GM21423 (cell line): ENCODE data around the gene PSMD9.
"Not testable (repeated sequence)": the region's sequence is repeated elsewhere in the genome, so short reads cannot be mapped to it uniquely, and the experiment has no call there.

Experiments
- ATAC-seq: cut with Tn5 transposase; IDR thresholded peaks from one replicate; pipeline ENCODE4 v1.9.1; 2021; ENCODE audit warnings: mild to moderate bottlenecking, moderate library complexity; ENCODE audit not compliant: unreplicated experiment

Gene PSMD9

GRCh38 chr12:121872546-121873215 lies 15.9 kb upstream of the PSMD9 start:
- no peak for ATAC-seq

GRCh38 chr12:121873216-121873569 lies 15.4 kb upstream of the PSMD9 start:
- no peak for ATAC-seq

GRCh38 chr12:121874071-121874470 lies 14.5 kb upstream of the PSMD9 start:
- no peak for ATAC-seq

GRCh38 chr12:121875582-121875981 lies 13.0 kb upstream of the PSMD9 start:
- no peak for ATAC-seq

GRCh38 chr12:121876080-121876447 lies 12.5 kb upstream of the PSMD9 start:
- not testable (repeated sequence) for ATAC-seq

- ATAC-seq = no peak
Observed at GRCh38 chr12:121883315-121883660, 5.3 kb upstream of the PSMD9 start.

- ATAC-seq = not testable (repeated sequence)
Observed at GRCh38 chr12:121885129-121885528, 3.5 kb upstream of the PSMD9 start.

GRCh38 chr12:121888083-121888477 lies 510 bp upstream of the PSMD9 start:
- no peak for ATAC-seq

- no peak for ATAC-seq
Observed at GRCh38 chr12:121889274-121889624, 659 bp downstream of the PSMD9 start.

GRCh38 chr12:121889661-121890060 lies 1.1 kb downstream of the PSMD9 start:
- ATAC-seq = not testable (repeated sequence)

- ATAC-seq = no peak
Observed at GRCh38 chr12:121892673-121893561, 4.3 kb downstream of the PSMD9 start.

GRCh38 chr12:121893961-121894460 lies 5.4 kb downstream of the PSMD9 start:
- ATAC-seq = no peak

GRCh38 chr12:121894633-121895032 lies 6.0 kb downstream of the PSMD9 start:
- ATAC-seq = no peak

- no peak for ATAC-seq
Observed at GRCh38 chr12:121898287-121898686, 9.7 kb downstream of the PSMD9 start.

GRCh38 chr12:121899590-121899989 lies 11.0 kb downstream of the PSMD9 start:
- ATAC-seq = no peak

- ATAC-seq = no peak
Observed at GRCh38 chr12:121903202-121903601, 14.6 kb downstream of the PSMD9 start.

GRCh38 chr12:121905746-121906145 lies 17.2 kb downstream of the PSMD9 start:
- no peak for ATAC-seq

- no peak for ATAC-seq
Observed at GRCh38 chr12:121908702-121909101, 20.1 kb downstream of the PSMD9 start.

- ATAC-seq = no peak
Observed at GRCh38 chr12:121911824-121912585, 23.4 kb downstream of the PSMD9 start.

- no peak for ATAC-seq
Observed at GRCh38 chr12:121915841-121916321, 27.3 kb downstream of the PSMD9 start.

- no peak for ATAC-seq
Observed at GRCh38 chr12:121916719-121917118, 28.1 kb downstream of the PSMD9 start.
